Heart left ventricle (tissue), 16 donors: Measurements from ENCODE around the gene HERPUD1. TPM values are rescaled to one million over a fixed set of nuclear protein-coding genes. Genes with fewer than 3 reads are reported as not detected.
A peak's percentile ranks its signal among the peaks of the same experiment; 100 is the strongest.

Experiments
- ATAC-seq, 4 donors: fragments of 200-7000 bp; cut with Tn5 transposase; one replicate each; pipeline ENCODE4 v1.9.1; 2020 to 2022; ENCODE audit warnings: moderate library complexity in 4 of 4, mild to moderate bottlenecking in 3 of 4, moderate number of reproducible peaks in 1 of 4
- DNase-seq, 5 donors: peaks; one replicate each; pipeline ENCODE4 v3.0.0-alpha.2; 2020
- H3K27ac ChIP-seq, 12 donors: fragments of 200-600 bp; sonication (generic) in 4 of 12; one replicate each; pipeline versions ENCODE4 v1.5.0 to v1.8.0; 2016 to 2022; ENCODE audit warnings: mild to moderate bottlenecking in 2 of 12
- H3K27me3 ChIP-seq, 9 donors: fragments of 200-600 bp; sonication (generic) in 2 of 9; one replicate each; pipeline versions ENCODE4 v1.5.1 to v1.8.0; 2016 to 2022; ENCODE audit warnings: mild to moderate bottlenecking in 3 of 9
- H3K36me3 ChIP-seq, 9 donors: fragments of 200-600 bp; sonication (generic) in 2 of 9; one replicate each; pipeline versions ENCODE4 v1.5.0 to v1.8.0; 2018 to 2022; ENCODE audit warnings: mild to moderate bottlenecking in 2 of 9
- H3K4me1 ChIP-seq, 12 donors: fragments of 200-600 bp; sonication (generic) in 4 of 12; one replicate each; pipeline versions ENCODE4 v1.5.0 to v1.8.0; 2016 to 2022; ENCODE audit warnings: mild to moderate bottlenecking in 3 of 12
- H3K4me3 ChIP-seq, 12 donors: fragments of 200-600 bp; sonication (generic) in 4 of 12; one replicate each; pipeline versions ENCODE4 v1.5.0 to v1.8.0; 2017 to 2022; ENCODE audit warnings: mild to moderate bottlenecking in 9 of 12, moderate library complexity in 4 of 12
- H3K9me3 ChIP-seq, 12 donors: fragments of 200-600 bp; sonication (generic) in 4 of 12; one replicate each; pipeline versions ENCODE4 v1.5.0 to v1.8.0; 2016 to 2022; ENCODE audit warnings: mild to moderate bottlenecking in 1 of 12
- POLR2A ChIP-seq, 2 donors: fragments of 450-650 bp; IDR thresholded peaks; one replicate each; pipeline ENCODE4 v1.6.1; 2017; ENCODE audit warnings: antibody characterized with exemption in 2 of 2, mild to moderate bottlenecking in 2 of 2, moderate library complexity in 2 of 2
- WGBS, 4 donors: extraction: QIAGEN DNeasy Blood & Tissue Kit in 2 of 4; methylation state at CpG; one replicate each; pipeline versions ENCODE4 v1.1.5 to v1.1.7; 2013 to 2018; 5-methylcytosine and 5-hydroxymethylcytosine counted together
- intact Hi-C, 10 donors: fragments of 100-400 bp; cut with DNase I; formaldehyde crosslinking; loops; one replicate each; pipeline versions ENCODE4 v1.11.1 to v1.14.2; 2022
- polyA plus RNA-seq, 2 donors: library from polyadenylated mRNA; stranded (reverse); fragments of 200-250 nt; gene quantifications; one replicate each; pipeline ENCODE4 v1.2.3, GENCODE V29; 2013
- total RNA-seq, 9 donors: library from RNA; depleted of rRNA in 2 of 9; stranded (reverse); fragments of >200 nt in 2 of 9; fragmentation: NEBNext Ultra II Directional in 3 of 9; extraction: Animal tissue kit (Norgen Biotek cat#: 25700) in 3 of 9; gene quantifications; one replicate each; pipeline versions ENCODE4 v1.1.0 to v1.2.4, GENCODE V29; 2016 to 2023
- TF ChIP-seq, protein P1 (sequence below), 12 donors: fragments of 200-600 bp; sonication (generic) in 4 of 12; IDR thresholded peaks; one replicate each; pipeline versions ENCODE4 v1.5.0 to v1.8.0; 2018 to 2022; ENCODE audit warnings: antibody characterized with exemption in 12 of 12, mild to moderate bottlenecking in 5 of 12
- donor health status: ischemic (EF 13 %, LVEDD 7.1; RV severe dilation, severe dysfunction).
- donor health status: healthy with polysubstance abuse.
- donor health status: DM: no; HTN: yes; CAD: no.
- donor health status: DM: no; HTN: no; CAD: no.
- donor health status: ischemic (EF 25% LVEDD 6.9; RV normal size, moderate dysfunction).
- donor health status: ischemic (EF 25% LVEDD 5.7; RV mildly dilated, moderate dysfunction).
- donor health status: healthy.
- donor health status: DM: yes; HTN: yes; CAD: no.
- donor health status: ischemic (EF 35%, LVEDD 5.7; RV mildly dilated, moderate dysfunction).
- donor health status: nonischemic (EF 11% LVEDD 7.7; RV severe dilation, severe dysfunction).
- donor health status: DM: yes; HTN: yes; CAD: no.
- donor health status: PGD.
- donor health status: ischemic (EF 29% LVEDD 5.4; RV normal size, mild dysfunction).
- donor health status: nonischemic (EF 23%, LVEDD 6.1; RV moderate dilation, normal function).

The HERPUD1 gene
- total and polyA plus RNA-seq, 11 donors: 41.4 to 226 (median 117) TPM

DNA sequence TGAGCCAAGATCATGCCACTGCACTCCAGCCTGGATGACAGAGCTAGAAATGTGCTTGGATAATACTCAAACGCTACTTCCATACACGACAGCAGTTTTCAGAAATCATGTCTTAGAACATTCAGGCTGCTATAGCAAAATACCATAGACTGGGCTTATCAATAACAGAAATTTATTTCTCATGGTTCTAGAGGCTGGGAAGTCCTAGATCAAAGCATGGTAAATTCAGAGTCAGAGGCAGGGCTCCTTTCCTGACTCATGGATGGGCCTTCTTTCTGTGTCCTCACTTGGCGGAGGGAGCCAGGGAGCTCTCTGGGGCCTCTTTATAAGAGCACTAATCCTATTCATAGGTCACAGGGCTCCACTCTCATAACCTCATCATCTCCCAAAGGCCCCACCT lies 24.5 kb upstream of the HERPUD1 start:
- TF ChIP-seq, protein P1, sequence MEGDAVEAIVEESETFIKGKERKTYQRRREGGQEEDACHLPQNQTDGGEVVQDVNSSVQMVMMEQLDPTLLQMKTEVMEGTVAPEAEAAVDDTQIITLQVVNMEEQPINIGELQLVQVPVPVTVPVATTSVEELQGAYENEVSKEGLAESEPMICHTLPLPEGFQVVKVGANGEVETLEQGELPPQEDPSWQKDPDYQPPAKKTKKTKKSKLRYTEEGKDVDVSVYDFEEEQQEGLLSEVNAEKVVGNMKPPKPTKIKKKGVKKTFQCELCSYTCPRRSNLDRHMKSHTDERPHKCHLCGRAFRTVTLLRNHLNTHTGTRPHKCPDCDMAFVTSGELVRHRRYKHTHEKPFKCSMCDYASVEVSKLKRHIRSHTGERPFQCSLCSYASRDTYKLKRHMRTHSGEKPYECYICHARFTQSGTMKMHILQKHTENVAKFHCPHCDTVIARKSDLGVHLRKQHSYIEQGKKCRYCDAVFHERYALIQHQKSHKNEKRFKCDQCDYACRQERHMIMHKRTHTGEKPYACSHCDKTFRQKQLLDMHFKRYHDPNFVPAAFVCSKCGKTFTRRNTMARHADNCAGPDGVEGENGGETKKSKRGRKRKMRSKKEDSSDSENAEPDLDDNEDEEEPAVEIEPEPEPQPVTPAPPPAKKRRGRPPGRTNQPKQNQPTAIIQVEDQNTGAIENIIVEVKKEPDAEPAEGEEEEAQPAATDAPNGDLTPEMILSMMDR (IDR thresholded peaks at IDR 0.05): no peak
- TF ChIP-seq POLR2A (IDR thresholded peaks at IDR 0.05): no peak
- no peak for ATAC-seq
- Histone ChIP-seq H3K4me3 (no peak overlapping the region), H3K36me3 (no peaks in the 10 kb centered on the region), H3K9me3 (peaks cover 0 to 4% (median 0%) of the 10 kb centered on the region in 12 donors), H3K4me1 (peaks cover 0 to 28% (median 16%) of the 10 kb centered on the region in 12 donors), H3K27ac (no peak overlapping the region), H3K27me3 (no peaks in the 10 kb centered on the region)
- intact Hi-C loops: no loop called here
- DNase-seq: no peak
- 95 to 100% (median 97%) methylated on average over 3 of the region's 3 CpGs for WGBS, 4 donors

DNA sequence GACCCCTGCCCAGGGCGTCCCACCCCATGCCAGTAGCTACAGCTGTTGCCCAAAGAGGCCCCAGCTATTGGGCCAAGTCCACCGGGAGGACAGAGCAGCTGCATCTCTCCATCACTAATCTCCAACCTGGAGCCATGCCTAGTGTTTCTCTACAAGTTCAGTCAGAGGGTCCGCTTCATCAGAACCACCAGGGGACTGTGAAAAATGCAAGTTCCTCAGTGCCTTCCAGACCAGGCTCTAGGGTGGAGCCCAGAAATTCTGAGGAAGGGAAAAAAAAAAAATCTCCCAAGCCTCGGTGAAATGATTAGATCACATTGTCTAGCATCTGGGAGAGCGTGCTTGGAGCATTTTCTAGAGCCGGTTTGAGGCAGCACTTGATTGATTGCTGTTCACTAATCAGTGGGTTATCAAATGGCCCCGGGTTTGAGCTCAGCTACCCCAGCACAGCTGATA lies 22.4 kb upstream of the HERPUD1 start:
- peak overlapping the region in 6 of 12 donors; percentile 41 to 85 (median 74) for H3K27ac ChIP-seq
- no peak for DNase-seq
- intact Hi-C loops: no loop called here

DNA sequence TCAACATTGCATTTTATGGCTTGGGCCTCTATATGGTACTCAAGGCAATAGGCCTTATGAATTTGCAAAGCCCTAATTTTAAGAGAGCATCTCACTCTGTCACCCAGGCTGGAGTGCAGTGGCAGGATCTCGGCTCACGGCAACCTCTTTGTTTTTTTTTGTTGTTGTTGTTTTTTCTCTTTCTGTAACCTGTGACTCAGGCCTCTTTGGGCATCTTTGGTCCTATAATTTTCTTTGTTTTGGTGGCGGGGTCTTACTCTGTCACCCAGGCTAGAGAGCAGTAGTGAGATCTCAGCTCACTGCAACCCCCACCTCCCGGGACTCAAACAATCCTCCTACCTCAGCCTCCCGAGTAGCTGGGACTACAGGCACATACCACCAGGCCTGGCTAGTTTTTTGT lies 21.8 kb upstream of the HERPUD1 start:
- no peaks in the 10 kb centered on the region for H3K27me3 ChIP-seq
- H3K27ac ChIP-seq: peak overlapping the region in 10 of 12 donors; percentile 10 to 85 (median 58)
- TF ChIP-seq POLR2A (IDR thresholded peaks at IDR 0.05): no peak
- TF ChIP-seq, protein P1 (IDR thresholded peaks at IDR 0.05): no peak
- H3K4me3 ChIP-seq: no peak overlapping the region
- H3K4me1 ChIP-seq: peaks cover 0 to 48% (median 21%) of the 10 kb centered on the region in 12 donors
- 84 to 92% (median 89%) methylated on average over 5 of the region's 5 CpGs for WGBS, 4 donors
- DNase-seq (no peak), ATAC-seq (no peak)
- H3K36me3 ChIP-seq: no peaks in the 10 kb centered on the region
- intact Hi-C loops: loop anchor here in 3 of 10 donors (2.0 to 5.0 kb wide), 2 partner anchors 21 to 43 kb away; partner anchors contain the start of gene SLC12A3 (in 2 of the 3)
- peaks cover 0 to 4% (median 0%) of the 10 kb centered on the region in 12 donors for H3K9me3 ChIP-seq

More for the DNA sequence above, 22.4 kb upstream of the HERPUD1 start:
- H3K27me3 ChIP-seq: no peaks in the 10 kb centered on the region
- H3K36me3 ChIP-seq: no peaks in the 10 kb centered on the region
- peaks cover 0 to 43% (median 19%) of the 10 kb centered on the region in 12 donors for H3K4me1 ChIP-seq
- no peak for TF ChIP-seq POLR2A (IDR thresholded peaks at IDR 0.05)
- TF ChIP-seq, protein P1 (IDR thresholded peaks at IDR 0.05): no peak
- WGBS, 4 donors: 62 to 73% (median 69%) methylated on average over 7 of the region's 7 CpGs
- H3K9me3 ChIP-seq: peaks cover 0 to 4% (median 0%) of the 10 kb centered on the region in 12 donors
- ATAC-seq: no peak
- no peak overlapping the region for H3K4me3 ChIP-seq

DNA sequence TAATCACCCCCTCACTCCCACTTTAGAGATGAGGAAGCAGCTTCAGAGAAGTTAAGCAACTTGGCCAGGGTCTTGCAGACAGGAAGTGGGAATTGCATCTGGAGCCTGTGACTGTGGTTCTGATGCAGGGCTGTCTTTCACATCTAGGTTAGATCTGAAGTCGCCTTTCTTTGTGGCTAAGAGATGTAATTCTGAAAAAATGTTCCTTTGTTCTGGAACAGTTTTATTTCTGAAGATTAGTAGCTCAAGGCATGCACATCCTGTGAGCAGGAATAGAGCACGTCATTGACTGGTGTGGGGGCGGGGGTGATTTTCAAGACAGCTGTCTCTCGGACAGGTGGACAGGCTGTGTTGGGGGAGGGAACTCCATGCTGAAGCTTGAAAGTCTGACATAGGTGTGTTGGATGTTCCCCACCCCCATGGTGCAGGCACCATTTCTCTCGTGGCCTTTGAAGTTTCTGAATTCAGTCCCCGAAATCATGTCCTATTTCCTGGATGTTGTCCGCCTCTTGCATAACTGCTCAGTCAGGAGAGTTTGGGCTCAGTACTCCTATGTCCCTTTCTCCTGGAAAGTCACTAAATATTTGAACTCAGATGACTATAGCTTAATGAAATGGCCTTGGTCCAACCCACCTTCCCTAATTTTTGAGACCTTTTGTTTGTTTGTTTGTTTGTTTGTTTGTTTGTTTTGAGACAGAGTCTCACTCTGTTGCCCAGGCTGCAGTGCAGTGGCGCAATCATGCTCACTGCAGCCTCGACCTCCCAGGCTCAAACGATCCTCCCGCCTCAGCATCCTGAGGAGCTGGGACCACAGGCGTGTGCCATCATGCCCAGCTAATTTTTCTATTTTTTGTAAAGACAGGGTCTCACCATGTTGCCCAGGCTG lies 21.0 kb upstream of the HERPUD1 start:
- H3K4me1 ChIP-seq: peaks cover 0 to 56% (median 24%) of the 10 kb centered on the region in 12 donors
- peak; percentile 35 to 78 (median 56) for ATAC-seq
- peak overlapping the region in 11 of 12 donors; percentile 30 to 85 (median 55) for H3K27ac ChIP-seq
- no peak overlapping the region for H3K4me3 ChIP-seq
- H3K9me3 ChIP-seq: peaks cover 0 to 4% (median 0%) of the 10 kb centered on the region in 12 donors
- DNase-seq: peak in 3 of 5 donors; percentile 37 to 44 (median 40)
- TF ChIP-seq, protein P1 (IDR thresholded peaks at IDR 0.05): no peak
- no peak for TF ChIP-seq POLR2A (IDR thresholded peaks at IDR 0.05)
- intact Hi-C loops: loop anchor here in 3 of 10 donors (2.0 to 5.0 kb wide), 2 partner anchors 20 to 44 kb away; partner anchors contain the start of gene SLC12A3 (in 2 of the 3)
- 74 to 80% (median 78%) methylated on average over 12 of the region's 12 CpGs for WGBS, 4 donors
- no peaks in the 10 kb centered on the region for H3K27me3 ChIP-seq
- no peaks in the 10 kb centered on the region for H3K36me3 ChIP-seq
